Mononuclear cell (primary cell): ENCODE data around the gene ZC3H18. TPM values are rescaled to one million over a fixed set of nuclear protein-coding genes. Genes with fewer than 3 reads are reported as not detected.

Experiments
- H3K27me3 ChIP-seq: 2 replicates; pipeline ENCODE4 v1.6.0; 2011; ENCODE audit warnings: low read length, control low read depth; ENCODE audit not compliant: insufficient read depth
- H3K4me1 ChIP-seq: 2 replicates; pipeline ENCODE4 v1.5.1; 2011; ENCODE audit warnings: mild to moderate bottlenecking, low read length, control low read depth; ENCODE audit not compliant: insufficient read depth
- H3K4me3 ChIP-seq: 2 replicates; pipeline ENCODE4 v1.5.1; 2011; ENCODE audit warnings: mild to moderate bottlenecking, low read length, moderate library complexity
- H3K9me3 ChIP-seq: 2 replicates; pipeline ENCODE4 v1.5.1; 2011; ENCODE audit warnings: low read depth, mild to moderate bottlenecking, control low read depth, low read length
- total RNA-seq: library from RNA; depleted of rRNA; stranded (reverse); fragments of >200 nt; gene quantifications from one replicate; pipeline ENCODE4 v1.2.3, GENCODE V29; 2012

The ZC3H18 gene
- total RNA-seq, 1 donor: 24.7 TPM

DNA sequence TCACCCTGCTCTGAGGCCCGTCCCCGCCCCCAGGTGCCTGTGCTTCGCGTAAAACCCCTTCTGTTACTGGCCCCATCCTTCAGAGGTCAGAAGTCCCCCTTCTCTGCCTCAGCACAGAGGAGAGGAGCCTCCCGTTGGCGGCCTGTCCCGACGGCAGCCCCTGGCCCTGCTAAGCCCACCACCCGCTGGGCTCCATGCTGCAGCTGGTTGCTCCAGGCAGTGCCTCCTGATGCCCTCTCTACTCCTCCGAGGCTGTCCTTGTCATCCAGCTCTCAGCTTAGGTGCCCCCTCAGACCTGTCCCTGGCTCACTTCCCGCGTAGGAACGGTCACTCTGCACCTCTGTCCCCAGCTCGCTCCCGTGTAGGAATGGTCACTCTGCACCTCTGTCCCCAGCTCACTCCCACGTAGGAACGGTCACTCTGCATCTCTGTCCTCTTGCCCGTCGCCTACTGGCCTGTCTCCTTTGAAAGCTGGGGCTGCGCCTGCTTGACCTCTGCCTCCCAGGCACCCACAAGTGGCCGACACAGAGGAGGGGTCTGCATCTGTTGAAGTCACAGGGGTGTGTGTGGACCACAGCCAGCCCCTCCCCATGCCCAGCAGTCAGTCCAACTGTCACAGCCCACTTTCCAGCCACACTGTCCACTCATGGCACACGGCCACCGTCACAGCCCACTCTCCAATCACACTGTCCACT is 31.7 kb upstream of the ZC3H18 start:
- peaks cover 3% of the 10 kb centered on the region for H3K27me3 ChIP-seq
- no peak overlapping the region for H3K4me3 ChIP-seq
- H3K9me3 ChIP-seq: peaks cover 7% of the 10 kb centered on the region
- peaks cover 9% of the 10 kb centered on the region for H3K4me1 ChIP-seq

DNA sequence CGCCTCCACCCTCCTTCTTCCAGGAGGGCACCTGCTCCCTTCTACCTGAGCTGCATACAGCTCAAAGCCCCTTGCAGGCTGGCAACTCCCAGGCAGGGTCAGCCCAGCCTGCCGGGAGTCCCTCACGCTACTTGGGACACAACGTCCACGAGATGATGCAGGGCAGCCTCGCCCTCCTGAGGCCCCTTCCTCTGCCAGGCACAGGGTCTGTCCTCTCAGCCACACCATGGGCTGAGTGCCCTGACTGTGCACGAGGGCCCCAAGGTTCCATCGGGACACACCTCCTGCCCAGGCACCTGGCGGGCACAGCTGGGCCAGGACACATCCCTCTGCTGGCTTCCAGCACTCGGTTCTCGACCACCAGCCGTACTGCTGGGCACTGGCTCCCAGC is 30.9 kb upstream of the ZC3H18 start:
- no peak overlapping the region for H3K4me3 ChIP-seq
- H3K4me1 ChIP-seq: peaks cover 9% of the 10 kb centered on the region
- peaks cover 3% of the 10 kb centered on the region for H3K27me3 ChIP-seq

DNA sequence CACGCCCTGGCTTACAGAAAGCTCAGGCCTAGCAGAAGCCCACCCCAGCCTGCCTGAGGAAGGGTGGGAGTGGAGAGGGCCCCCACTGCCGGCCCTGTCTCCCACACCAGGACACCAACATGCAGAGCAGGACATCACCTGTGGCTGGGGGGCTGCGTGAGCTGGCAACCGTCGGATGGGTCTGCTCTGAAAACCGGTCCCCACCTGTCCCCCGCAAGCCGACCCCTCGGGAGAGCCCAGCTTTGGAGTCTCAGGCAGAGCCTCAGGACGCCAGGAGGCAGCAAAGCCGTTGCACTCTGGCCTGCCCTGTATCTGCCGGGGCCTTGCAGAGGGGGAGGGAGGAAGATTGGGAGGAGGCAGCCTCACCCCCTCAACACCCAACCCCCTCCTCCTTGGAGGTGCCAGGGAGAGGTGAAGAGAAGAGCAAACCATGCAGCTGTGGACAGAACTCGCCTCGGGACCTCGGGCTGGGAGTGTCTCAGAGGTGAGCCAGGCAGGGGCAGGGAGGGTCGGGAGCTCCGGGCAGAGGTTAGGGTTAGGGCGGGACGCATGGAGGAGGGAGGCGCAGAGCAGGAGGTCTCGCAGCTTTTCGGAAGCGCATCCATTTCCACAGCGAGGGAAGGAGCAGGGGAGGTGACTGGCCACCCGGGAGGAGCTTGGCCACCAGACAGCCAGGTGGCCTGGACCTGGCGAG is 30.4 kb upstream of the ZC3H18 start:
- no peak overlapping the region for H3K4me3 ChIP-seq
- peaks cover 8% of the 10 kb centered on the region for H3K4me1 ChIP-seq
- H3K27me3 ChIP-seq: peaks cover 3% of the 10 kb centered on the region
- H3K9me3 ChIP-seq: peaks cover 10% of the 10 kb centered on the region

More for the DNA sequence above, 30.9 kb upstream of the ZC3H18 start:
- peaks cover 10% of the 10 kb centered on the region for H3K9me3 ChIP-seq

DNA sequence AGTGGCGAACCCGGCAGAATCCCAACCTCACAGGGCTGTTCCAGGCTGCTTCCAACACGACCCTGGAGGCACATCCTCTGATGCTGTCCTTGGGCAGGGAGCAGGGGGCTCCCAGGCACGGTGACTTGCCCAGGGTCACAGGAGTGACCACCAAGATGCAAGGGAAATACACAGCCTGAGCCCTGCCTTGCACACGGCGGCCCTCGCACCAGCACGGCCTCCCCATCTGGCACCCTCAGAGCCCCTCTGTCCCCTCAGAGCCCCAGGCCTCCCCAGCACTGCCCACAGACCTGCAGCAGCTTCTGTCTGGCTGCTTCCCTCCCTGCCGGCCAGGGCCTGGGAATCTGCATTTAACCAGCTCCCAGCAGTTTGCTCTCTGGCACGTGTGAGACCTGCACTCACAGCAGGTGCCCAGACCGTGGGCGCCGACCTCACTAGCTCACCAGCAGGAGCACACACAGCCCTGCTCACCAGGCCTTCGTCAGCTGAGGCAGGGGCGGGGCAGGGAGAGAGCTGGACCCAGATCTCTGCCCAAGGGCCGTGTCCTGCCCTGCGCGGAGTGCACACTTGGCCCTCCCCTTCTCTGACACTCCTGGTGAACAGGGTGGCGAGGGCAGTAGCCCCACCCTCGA is 29.7 kb upstream of the ZC3H18 start:
- no peak overlapping the region for H3K4me3 ChIP-seq

DNA sequence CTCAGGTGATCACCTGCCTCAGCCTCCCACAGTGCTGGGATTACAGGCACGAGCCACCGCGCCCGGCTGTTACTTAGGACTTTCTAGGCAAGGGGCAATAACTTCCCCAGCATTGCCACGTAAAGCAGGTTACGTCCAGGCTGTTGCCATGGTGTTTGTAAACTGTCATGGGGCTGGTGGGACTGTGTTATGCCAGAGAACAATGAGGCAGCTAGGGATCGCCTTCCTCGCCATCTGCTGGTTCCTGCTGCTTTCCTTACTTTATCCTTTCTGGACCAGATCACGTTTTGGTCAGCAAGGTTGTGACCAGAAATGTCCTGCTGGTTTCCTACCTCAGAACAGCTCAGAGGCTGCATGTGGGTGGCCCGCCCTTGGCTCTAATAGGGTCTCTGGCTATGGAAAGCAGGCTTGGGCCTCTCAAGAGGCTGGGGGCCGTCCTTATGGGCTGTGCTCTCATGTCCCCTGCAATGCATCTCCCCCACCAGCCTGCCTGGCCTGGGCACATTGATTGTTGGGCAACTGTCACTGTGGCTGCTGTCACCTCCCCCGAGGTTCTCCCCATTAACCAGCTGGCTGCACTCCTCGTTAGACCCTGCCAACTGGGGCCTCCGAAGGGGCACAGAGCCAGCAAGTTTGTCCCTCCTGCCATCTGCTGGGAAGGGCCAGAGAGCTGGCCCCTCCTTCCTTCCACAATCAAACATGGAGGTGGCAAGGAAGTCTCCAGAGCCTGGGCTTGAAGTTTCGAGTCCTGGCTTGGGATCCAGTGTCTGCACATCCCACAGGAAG is 28.2 kb upstream of the ZC3H18 start:
- Histone ChIP-seq H3K4me3 (no peak overlapping the region), H3K9me3 (peaks cover 10% of the 10 kb centered on the region), H3K27me3 (peaks cover 8% of the 10 kb centered on the region), H3K4me1 (no peaks in the 10 kb centered on the region)

More for the DNA sequence above, 29.7 kb upstream of the ZC3H18 start:
- H3K4me1 ChIP-seq: peaks cover under 1% of the 10 kb centered on the region
- peaks cover 10% of the 10 kb centered on the region for H3K9me3 ChIP-seq
- peaks cover 3% of the 10 kb centered on the region for H3K27me3 ChIP-seq

DNA sequence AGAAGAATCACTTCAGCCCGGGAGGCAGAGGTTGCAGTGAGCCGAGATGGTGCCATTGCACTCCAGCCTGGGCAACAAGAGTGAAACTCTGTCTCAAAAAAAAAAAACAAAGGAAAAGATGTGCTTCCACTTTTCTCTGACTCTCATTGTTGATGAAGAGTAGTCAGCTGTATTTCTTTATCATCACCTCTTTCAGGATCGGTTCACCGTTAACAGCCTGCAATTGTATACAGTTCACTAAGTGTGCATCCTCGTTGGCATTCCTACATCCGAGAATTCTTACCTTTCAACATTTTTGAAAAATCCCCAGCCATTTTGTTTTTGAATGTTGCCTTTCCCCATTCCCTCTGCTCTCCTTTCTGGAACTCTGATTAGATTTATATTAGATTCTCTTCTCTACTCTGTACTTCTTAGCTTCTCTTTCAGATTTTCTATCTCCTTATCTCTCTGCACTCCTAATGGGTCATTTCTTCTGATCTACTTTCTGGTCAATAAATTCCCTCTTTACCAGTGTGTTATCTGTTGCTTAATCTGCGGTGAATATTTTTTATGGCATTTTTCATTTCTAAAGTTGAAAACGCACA is 26.9 kb upstream of the ZC3H18 start:
- Histone ChIP-seq H3K9me3 (peaks cover 10% of the 10 kb centered on the region), H3K4me1 (no peaks in the 10 kb centered on the region), H3K4me3 (no peak overlapping the region), H3K27me3 (peaks cover 8% of the 10 kb centered on the region)

DNA sequence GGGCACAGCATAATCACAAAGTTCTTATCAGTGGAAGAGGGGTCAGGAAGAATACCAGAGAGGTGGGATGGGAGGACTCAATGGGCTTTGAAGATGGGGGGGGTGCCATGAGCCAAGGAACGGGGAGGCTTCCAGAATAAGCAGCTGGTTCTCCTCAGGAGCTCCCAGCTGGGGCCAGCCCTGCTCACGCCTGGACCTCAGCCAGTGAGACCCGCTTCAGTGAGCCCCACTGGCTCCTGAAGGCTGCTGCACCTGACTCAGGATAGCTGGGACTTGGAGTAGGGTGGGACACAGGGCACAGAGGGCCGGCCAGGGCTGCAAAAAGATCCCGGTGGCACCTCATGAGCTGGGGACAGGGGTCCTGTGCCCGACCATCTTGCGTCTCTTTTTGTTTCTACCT is 24.4 kb upstream of the ZC3H18 start:
- Histone ChIP-seq H3K9me3 (peaks cover 10% of the 10 kb centered on the region), H3K4me1 (peaks cover 9% of the 10 kb centered on the region), H3K4me3 (no peak overlapping the region), H3K27me3 (peaks cover 5% of the 10 kb centered on the region)

DNA sequence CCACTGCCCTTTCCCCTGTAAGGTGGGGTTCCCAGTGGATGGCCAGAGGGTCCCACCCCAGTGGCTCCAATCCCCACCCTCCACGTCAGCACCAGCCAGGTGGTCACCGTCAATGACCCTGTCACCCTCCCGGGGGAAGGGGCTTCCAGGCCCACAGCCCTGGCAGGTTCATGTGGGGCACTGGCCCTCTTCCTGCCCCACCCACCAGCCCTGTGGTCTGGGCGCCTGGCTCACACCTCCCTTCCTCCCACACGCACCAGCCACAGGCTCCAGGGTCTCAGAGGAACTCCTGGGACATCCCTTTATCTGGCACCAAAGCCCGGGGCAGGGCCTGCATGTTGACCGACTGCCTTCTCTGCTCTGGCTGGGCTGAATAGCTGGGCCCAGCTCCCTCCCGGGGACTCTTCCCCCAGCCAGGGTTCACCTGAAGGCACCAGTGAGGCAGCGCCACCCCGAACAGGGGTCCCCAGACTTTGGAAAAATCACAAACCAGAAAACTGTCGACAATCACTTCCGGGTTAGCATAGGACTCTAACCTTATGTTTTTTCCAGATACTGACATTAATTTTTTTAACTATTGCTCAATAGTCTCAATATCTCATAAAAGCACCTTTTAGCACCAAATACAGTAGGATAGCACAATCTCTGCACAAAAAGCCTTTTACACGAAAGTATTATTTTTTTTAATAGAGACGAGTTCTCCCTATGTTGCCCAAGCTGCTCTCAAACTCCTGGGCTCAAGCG is 21.9 kb upstream of the ZC3H18 start:
- H3K4me3 ChIP-seq: no peak overlapping the region
- H3K27me3 ChIP-seq: peaks cover 5% of the 10 kb centered on the region
- peaks cover 6% of the 10 kb centered on the region for H3K9me3 ChIP-seq
- peaks cover 9% of the 10 kb centered on the region for H3K4me1 ChIP-seq

DNA sequence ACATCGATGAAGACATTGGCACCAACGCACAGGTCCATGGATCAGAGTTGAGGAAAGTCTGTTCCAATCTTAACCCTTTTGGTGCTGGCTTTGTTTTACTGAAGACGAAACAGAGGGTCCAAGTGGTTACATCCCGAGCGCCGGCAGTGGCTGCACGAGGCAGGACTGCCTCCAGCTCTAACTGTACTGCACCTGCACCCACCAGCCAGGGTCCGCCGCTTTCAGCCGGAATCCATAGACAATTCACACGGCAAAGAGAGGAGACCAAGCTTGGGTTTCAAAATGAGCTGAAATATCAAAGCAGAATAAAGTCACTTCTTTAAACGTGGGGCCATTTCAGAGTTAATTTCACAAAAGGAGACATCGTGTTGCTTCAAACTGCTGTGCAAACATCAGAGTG is 21.2 kb upstream of the ZC3H18 start:
- Histone ChIP-seq H3K4me1 (peaks cover 9% of the 10 kb centered on the region), H3K9me3 (no peaks in the 10 kb centered on the region), H3K27me3 (peaks cover 5% of the 10 kb centered on the region), H3K4me3 (no peak overlapping the region)

DNA sequence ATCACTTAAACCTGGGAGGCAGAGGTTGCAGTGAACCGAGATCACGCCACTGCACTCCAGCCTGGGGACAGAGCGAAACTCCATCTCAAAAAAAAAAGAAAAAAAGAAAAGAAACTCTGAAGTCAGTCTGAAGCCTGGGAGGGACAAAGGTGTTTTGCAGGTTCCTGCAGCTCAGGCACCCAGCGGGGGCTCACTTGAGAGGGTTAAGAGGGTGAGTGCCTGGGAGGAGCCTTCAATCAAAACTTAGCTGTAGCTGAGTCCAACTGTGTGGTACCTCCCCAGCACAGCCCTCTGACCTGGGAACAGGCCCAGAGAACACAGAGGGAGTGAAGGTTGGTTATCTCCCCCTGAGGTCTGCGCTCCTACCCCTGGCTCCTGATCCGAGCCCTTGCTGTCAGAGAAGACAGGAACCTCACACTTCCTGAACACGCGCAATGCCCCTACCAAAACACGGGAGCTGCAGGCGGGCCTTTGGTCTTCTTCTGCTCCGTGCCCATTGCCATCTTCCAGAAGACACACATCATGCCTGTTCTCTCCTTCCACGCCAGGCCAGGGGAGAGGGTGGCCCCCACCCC is 20.4 kb upstream of the ZC3H18 start:
- Histone ChIP-seq H3K9me3 (no peaks in the 10 kb centered on the region), H3K4me1 (peaks cover 9% of the 10 kb centered on the region), H3K4me3 (no peak overlapping the region), H3K27me3 (peaks cover 5% of the 10 kb centered on the region)

DNA sequence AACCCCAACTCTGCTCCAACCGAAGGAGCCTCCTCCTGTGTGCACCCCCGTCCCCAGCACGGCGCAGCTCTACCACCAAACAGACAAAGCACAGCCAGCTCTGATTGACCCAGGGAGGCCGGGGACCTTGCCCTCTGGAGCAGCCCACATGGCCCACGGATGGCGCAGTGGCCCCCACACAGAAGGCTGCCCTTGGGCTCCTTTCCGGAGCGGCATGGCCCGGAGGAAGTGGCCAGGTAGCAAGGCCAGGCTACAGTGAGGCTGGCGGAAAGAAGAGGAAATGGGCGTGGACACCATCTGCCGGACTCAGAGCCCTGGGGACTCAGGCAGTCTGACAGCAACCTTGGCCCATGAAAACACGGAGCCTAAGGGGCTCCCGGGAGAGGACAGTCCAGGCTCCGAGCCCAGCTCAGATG is 19.9 kb upstream of the ZC3H18 start:
- Histone ChIP-seq H3K4me3 (no peak overlapping the region), H3K4me1 (peaks cover 9% of the 10 kb centered on the region), H3K27me3 (peaks cover 5% of the 10 kb centered on the region), H3K9me3 (no peaks in the 10 kb centered on the region)

DNA sequence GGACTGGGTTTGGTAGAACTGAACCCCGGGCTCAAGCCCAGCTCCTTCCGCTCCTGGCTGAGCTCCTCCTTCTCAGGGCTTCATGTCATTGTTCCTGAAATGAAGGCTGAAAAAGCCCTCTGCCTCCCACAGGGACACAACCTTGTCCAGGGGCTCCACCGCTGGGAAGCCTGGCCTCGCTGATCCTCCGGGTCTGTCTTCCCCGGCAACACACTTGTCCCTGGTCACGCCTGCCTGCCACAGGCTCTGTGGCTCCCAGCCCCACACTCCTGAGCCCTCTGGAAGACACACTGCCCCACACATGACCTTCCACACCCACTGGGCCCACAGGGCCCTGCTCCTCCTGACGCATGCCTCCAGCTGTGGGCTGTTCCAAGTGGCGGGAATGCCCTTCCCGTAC is 18.0 kb upstream of the ZC3H18 start:
- Histone ChIP-seq H3K4me3 (no peak overlapping the region), H3K4me1 (peaks cover 9% of the 10 kb centered on the region), H3K9me3 (no peaks in the 10 kb centered on the region), H3K27me3 (no peaks in the 10 kb centered on the region)

DNA sequence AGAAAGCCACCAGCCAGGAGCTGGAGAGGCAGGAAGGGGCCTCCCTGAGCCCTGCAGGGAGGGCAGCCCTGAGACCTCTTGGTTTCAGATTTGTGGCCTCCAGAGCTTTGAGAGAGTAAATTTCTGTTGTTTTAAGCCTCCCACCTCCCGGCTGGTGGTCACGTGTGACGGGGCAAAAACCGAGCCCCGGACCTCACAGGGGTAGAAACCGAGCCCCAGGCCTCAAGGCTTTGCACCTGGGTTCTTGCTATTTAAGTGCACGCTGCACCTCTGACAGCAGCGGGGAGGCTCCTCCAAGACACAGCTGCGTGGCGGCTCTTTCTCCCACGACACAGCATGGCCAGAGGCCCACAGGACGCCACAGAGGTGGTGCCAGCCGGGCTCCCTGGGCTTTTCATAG is 17.4 kb upstream of the ZC3H18 start:
- H3K9me3 ChIP-seq: no peaks in the 10 kb centered on the region
- no peak overlapping the region for H3K4me3 ChIP-seq
- no peaks in the 10 kb centered on the region for H3K27me3 ChIP-seq
- peaks cover 9% of the 10 kb centered on the region for H3K4me1 ChIP-seq

DNA sequence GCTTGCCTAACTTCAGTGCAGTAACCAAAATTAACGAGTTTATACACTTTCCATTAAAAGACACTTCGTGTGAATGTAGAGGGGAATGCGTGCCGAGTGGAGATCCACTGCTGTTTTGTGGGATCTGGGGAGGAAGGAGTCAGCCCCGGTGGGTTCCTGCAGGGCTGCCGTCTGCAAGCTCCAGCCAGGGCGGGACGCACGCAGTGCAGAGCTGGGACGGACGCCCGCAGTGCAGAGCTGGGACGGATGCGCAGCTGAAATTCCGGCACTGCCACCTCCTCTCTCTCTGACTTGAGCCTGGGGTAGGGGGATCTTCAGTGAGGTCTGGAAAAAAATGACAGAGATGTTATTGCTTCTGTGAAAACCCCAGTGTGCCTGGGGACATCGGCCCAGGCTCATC is 16.5 kb upstream of the ZC3H18 start:
- Histone ChIP-seq H3K4me3 (no peak overlapping the region), H3K9me3 (no peaks in the 10 kb centered on the region), H3K27me3 (no peaks in the 10 kb centered on the region), H3K4me1 (peaks cover 9% of the 10 kb centered on the region)
